ENCODE data around the gene CYB561D1. TPM values are rescaled to one million over a fixed set of nuclear protein-coding genes. Genes with fewer than 3 reads are reported as not detected.

The CYB561D1 gene
- total RNA-seq, 2 donors from 2014 or later, result 4.8 to 6.5 TPM

DNA sequence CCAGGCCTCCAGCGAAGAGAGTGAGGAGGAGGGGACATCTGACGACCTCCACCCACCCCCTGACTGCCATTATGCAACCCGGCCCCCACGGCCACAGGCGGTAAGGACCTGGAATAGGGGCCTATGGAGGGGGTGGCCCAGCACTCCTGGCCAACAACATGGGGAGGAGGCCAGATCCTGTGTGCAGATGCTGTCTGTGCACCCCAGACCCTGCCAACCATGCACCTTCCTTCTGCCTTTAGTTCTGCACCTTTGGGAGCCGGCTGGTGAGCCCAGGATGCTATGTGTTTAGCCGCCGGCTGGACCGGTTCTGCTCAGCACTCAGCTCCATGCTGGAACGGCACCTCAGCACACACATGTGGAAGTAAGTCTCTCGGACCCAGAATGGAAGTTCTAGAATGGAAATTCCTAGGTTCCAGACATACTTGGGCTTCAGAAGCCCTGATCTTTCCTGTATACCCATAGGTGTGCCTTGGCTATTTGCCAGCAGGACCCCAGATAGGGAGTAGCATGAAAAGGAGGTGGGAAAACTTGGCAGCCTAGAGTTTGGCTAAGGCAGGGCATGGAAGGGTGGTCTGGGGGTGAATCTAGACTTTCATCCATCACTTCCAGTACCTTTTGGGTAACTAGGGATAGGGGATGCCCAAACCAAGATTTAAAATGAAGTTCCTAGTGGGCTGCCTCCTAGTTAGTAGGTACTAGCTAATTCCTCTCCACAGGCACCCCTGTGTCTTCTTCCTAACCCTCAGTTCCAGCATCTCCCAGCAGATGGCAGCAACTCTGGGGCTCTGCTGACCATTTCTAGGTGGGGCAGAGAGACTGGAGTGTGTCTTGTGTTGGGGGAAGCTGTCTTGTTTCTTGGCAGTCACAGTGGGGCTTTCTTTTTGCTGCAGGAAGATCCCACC is 3.6 kb upstream of the CYB561D1 start:
- Histone ChIP-seq H3K27me3 (ENCODE audit: control insufficient read depth, insufficient read depth, low read length, poor library complexity, severe bottlenecking) (no peaks in the 10 kb centered on the region), H3K36me3 (ENCODE audit: control insufficient read depth, insufficient read depth, low read length) (peaks cover 13% of the 10 kb centered on the region), H3K9me3 (ENCODE audit: control insufficient read depth, low read length) (no peaks in the 10 kb centered on the region), H3K27ac (ENCODE audit: low read depth, low read length) (no peak overlapping the region), H3K4me1 (ENCODE audit: control insufficient read depth, insufficient read depth, low read length) (no peaks in the 10 kb centered on the region), H3K9ac (ENCODE audit: extremely low read depth, low read length, poor library complexity, severe bottlenecking) (no peak overlapping the region), H3K4me3 (ENCODE audit: low read length) (no peak overlapping the region)
- WGBS, 2 experiments (ENCODE audit: insufficient coverage in 1 of 2, insufficient read length in 1 of 2), result 84 to 98% methylated on average over 6 to 11 of the region's 11 CpGs
- Mint-ChIP-seq H3K9me3 (no peaks in the 10 kb centered on the region), H3K4me3 (no peak overlapping the region), H3K27me3 (ENCODE audit: insufficient read depth) (no peaks in the 10 kb centered on the region), H3K36me3 (ENCODE audit: low read depth) (peaks cover 4% of the 10 kb centered on the region), H3K4me1 (peaks cover under 1% of the 10 kb centered on the region), H3K27ac (no peak overlapping the region)
- peak; percentile 92 for DNase-seq
- peak; percentile 85 for TF ChIP-seq CTCF (conservative IDR thresholded peaks at IDR 0.05)

- Histone ChIP-seq H3K4me1 (ENCODE audit: control insufficient read depth, insufficient read depth, low read length) (no peaks in the 10 kb centered on the region), H3K9me3 (ENCODE audit: control insufficient read depth, low read length) (no peaks in the 10 kb centered on the region), H3K27me3 (ENCODE audit: control insufficient read depth, insufficient read depth, low read length, poor library complexity, severe bottlenecking) (no peaks in the 10 kb centered on the region), H3K27ac (ENCODE audit: low read depth, low read length) (no peak overlapping the region), H3K9ac (ENCODE audit: extremely low read depth, low read length, poor library complexity, severe bottlenecking) (no peak overlapping the region), H3K4me3 (ENCODE audit: low read length) (no peak overlapping the region), H3K36me3 (ENCODE audit: control insufficient read depth, insufficient read depth, low read length) (peaks cover 13% of the 10 kb centered on the region)
- Mint-ChIP-seq H3K27ac (no peak overlapping the region), H3K27me3 (ENCODE audit: insufficient read depth) (no peaks in the 10 kb centered on the region), H3K4me3 (no peak overlapping the region), H3K9me3 (no peaks in the 10 kb centered on the region), H3K4me1 (no peaks in the 10 kb centered on the region), H3K36me3 (ENCODE audit: low read depth) (peaks cover 4% of the 10 kb centered on the region)
- WGBS, 2 experiments (ENCODE audit: insufficient coverage in 1 of 2, insufficient read length in 1 of 2), result 89 to 94% methylated on average over 5 to 11 of the region's 11 CpGs
- TF ChIP-seq CTCF (conservative IDR thresholded peaks at IDR 0.05), result no peak
- no peak for DNase-seq
Measured at GRCh38 chr1:109490934-109491302, 3.0 kb upstream of the CYB561D1 start.

GRCh38 chr1:109491372-109491771 is 2.5 kb upstream of the CYB561D1 start:
- Mint-ChIP-seq H3K4me1 (no peaks in the 10 kb centered on the region), H3K9me3 (no peaks in the 10 kb centered on the region), H3K27ac (no peak overlapping the region), H3K36me3 (ENCODE audit: low read depth) (peaks cover 8% of the 10 kb centered on the region), H3K4me3 (no peak overlapping the region), H3K27me3 (ENCODE audit: insufficient read depth) (no peaks in the 10 kb centered on the region)
- Histone ChIP-seq H3K27me3 (ENCODE audit: control insufficient read depth, insufficient read depth, low read length, poor library complexity, severe bottlenecking) (no peaks in the 10 kb centered on the region), H3K9ac (ENCODE audit: extremely low read depth, low read length, poor library complexity, severe bottlenecking) (no peak overlapping the region), H3K27ac (ENCODE audit: low read depth, low read length) (no peak overlapping the region), H3K4me3 (ENCODE audit: low read length) (no peak overlapping the region), H3K36me3 (ENCODE audit: control insufficient read depth, insufficient read depth, low read length) (peaks cover 13% of the 10 kb centered on the region), H3K4me1 (ENCODE audit: control insufficient read depth, insufficient read depth, low read length) (no peaks in the 10 kb centered on the region), H3K9me3 (ENCODE audit: control insufficient read depth, low read length) (no peaks in the 10 kb centered on the region)
- DNase-seq, result no peak
- WGBS, 2 experiments (ENCODE audit: insufficient coverage in 1 of 2, insufficient read length in 1 of 2), result 90 to 98% methylated on average over 5 to 8 of the region's 8 CpGs
- TF ChIP-seq CTCF (conservative IDR thresholded peaks at IDR 0.05), result no peak
